ENCODE measurements around the gene MRPL46. TPM values are rescaled to one million over a fixed set of nuclear protein-coding genes. Genes with fewer than 3 reads are reported as not detected.

MRPL46 gene
- total RNA-seq, 4 donors from 2014 or later, result 23.3 to 43.5 (median 29.4) TPM

DNA sequence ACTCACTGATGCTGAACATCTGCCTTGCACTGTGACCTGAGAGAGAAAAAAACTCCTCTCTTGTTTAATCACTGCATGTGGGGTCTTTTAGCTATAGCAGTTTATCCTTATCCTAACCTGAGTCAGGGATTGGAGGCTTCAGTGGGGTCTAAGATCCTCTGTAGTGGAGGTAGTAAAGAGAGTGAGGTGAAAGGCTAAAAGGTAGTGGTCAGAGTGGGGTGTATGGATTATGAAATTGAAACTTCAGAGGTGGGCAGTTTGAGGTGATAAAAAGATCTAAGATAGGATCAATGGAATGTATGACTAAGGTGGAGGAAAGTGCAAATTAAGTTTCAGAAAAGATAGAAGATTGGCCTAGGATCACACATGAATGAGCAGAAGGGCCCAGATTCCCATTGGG lies 42.8 kb upstream of the MRPL46 start:
- no peaks in the 10 kb centered on the region for H3K9me3 ChIP-seq
- no peaks in the 10 kb centered on the region for H3K27me3 ChIP-seq
- peaks cover 0 to 71% (median 0%) of the 10 kb centered on the region in 3 donors for H3K36me3 ChIP-seq
- DNase-seq, result no peak
- no peaks in the 10 kb centered on the region for H3K4me1 ChIP-seq
- no peak overlapping the region for H3K27ac ChIP-seq
- intact Hi-C loops (cut with DNase I), result no loop called here
- TF ChIP-seq, protein P1, sequence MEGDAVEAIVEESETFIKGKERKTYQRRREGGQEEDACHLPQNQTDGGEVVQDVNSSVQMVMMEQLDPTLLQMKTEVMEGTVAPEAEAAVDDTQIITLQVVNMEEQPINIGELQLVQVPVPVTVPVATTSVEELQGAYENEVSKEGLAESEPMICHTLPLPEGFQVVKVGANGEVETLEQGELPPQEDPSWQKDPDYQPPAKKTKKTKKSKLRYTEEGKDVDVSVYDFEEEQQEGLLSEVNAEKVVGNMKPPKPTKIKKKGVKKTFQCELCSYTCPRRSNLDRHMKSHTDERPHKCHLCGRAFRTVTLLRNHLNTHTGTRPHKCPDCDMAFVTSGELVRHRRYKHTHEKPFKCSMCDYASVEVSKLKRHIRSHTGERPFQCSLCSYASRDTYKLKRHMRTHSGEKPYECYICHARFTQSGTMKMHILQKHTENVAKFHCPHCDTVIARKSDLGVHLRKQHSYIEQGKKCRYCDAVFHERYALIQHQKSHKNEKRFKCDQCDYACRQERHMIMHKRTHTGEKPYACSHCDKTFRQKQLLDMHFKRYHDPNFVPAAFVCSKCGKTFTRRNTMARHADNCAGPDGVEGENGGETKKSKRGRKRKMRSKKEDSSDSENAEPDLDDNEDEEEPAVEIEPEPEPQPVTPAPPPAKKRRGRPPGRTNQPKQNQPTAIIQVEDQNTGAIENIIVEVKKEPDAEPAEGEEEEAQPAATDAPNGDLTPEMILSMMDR (IDR thresholded peaks at IDR 0.05), result no peak
- TF ChIP-seq POLR2A (IDR thresholded peaks at IDR 0.05), result no peak
- H3K4me3 ChIP-seq, result no peak overlapping the region

DNA sequence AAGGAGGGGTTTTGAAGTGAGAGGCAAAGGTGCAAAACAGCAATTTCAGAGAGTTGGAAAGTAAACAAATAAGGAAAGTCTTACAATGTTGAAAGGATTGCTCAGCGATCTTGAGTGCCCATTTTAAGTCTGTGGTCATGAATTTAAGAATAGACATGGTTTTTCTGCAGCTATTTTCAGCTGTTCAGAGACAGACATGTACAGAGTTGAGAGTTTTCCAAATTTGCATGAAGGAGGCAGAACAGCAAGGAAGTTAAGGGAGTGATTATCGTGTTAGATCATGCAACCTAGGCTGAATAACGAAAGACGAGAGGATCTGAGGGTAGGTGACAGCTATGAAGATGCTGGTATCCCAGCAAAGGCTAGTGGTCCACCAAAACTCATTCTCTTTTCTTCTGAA lies 42.1 kb upstream of the MRPL46 start:
- no peak for TF ChIP-seq POLR2A (IDR thresholded peaks at IDR 0.05)
- TF ChIP-seq, protein P1 (IDR thresholded peaks at IDR 0.05), result no peak
- Histone ChIP-seq H3K27ac (no peak overlapping the region), H3K36me3 (peaks cover 0 to 76% (median 0%) of the 10 kb centered on the region in 3 donors), H3K27me3 (no peaks in the 10 kb centered on the region), H3K9me3 (no peaks in the 10 kb centered on the region), H3K4me1 (no peaks in the 10 kb centered on the region), H3K4me3 (no peak overlapping the region)
- intact Hi-C loops (cut with DNase I), result no loop called here
- WGBS, 2 donors, result 81 to 94% methylated on average over 4 of the region's 4 CpGs
- no peak for DNase-seq

DNA sequence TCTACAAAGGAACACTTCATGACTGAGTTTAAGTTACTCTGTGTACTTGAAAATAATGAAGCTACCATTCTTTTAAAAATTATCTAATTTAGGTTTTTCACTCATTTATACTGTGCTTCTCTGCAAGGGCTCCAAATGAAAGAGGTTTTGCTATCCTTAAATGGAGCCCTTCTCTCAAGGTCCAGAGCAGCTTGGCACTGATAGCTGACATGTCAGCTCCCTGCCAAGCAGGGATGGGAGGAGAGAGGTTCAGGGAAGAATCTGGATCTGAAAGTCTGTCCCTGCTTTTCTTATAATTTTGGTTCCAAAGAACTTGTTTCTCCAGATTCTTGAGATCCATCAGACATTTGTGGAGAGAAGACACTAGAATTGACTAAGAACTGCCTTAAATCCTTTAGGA lies 39.4 kb upstream of the MRPL46 start:
- no peaks in the 10 kb centered on the region for H3K4me1 ChIP-seq
- intact Hi-C loops (cut with DNase I), result no loop called here
- no peak overlapping the region for H3K27ac ChIP-seq
- peaks cover 0 to 65% (median 0%) of the 10 kb centered on the region in 3 donors for H3K36me3 ChIP-seq
- TF ChIP-seq, protein P1 (IDR thresholded peaks at IDR 0.05), result no peak
- TF ChIP-seq POLR2A (IDR thresholded peaks at IDR 0.05), result no peak
- no peaks in the 10 kb centered on the region for H3K27me3 ChIP-seq
- no peak for DNase-seq
- H3K4me3 ChIP-seq, result no peak overlapping the region
- H3K9me3 ChIP-seq, result no peaks in the 10 kb centered on the region

DNA sequence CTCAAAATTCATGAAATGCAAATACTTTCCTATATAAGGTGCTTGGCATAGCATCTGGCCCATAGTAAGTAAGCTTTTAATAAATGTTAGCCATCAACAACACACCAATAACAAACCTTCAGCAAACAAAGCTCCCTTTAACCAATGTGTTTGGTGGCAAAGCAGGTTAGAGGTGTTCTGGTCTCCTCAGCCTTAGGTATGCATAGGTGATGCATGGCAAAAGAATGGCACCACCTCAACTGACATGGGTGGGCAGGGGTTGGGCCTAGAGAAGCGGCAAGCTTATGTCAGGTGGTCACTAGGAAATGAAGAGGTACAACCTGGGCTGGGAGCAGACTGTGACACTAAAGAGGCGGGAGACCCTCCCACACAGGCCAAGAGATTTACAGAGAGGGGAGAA lies 38.5 kb upstream of the MRPL46 start:
- intact Hi-C loops (cut with DNase I), result no loop called here
- WGBS, 2 donors, result 96 to 100% methylated on average over 2 of the region's 2 CpGs
- no peak for DNase-seq
- Histone ChIP-seq H3K4me3 (no peak overlapping the region), H3K4me1 (no peaks in the 10 kb centered on the region), H3K27ac (no peak overlapping the region), H3K36me3 (peaks cover 0 to 56% (median 0%) of the 10 kb centered on the region in 3 donors), H3K27me3 (no peaks in the 10 kb centered on the region), H3K9me3 (no peaks in the 10 kb centered on the region)
- no peak for TF ChIP-seq POLR2A (IDR thresholded peaks at IDR 0.05)
- TF ChIP-seq, protein P1 (IDR thresholded peaks at IDR 0.05), result no peak

DNA sequence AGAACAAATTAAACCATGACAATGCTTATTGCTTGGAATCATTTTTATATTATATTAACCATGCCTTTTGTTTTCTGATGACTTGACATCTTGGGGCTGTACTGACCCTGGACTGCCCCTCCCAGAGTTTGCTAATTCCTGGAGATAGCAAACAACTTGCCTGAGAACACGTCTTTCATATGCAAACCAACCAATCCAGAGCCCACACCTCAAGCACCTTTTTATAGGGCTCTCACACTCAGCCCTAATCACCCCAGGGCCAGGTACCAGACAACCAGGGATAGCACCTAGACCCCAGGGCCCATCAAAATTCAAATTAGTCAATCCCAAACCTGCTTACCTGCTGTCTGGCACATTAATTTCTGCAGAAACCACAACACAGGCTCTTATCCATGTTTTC lies 37.3 kb upstream of the MRPL46 start:
- no peak for TF ChIP-seq POLR2A (IDR thresholded peaks at IDR 0.05)
- TF ChIP-seq, protein P1 (IDR thresholded peaks at IDR 0.05), result no peak
- peaks cover 0 to 43% (median 0%) of the 10 kb centered on the region in 3 donors for H3K36me3 ChIP-seq
- WGBS, 2 donors, result 75 to 82% methylated on average over 1 of the region's 1 CpG
- no peak for DNase-seq
- H3K27me3 ChIP-seq, result no peaks in the 10 kb centered on the region
- H3K4me3 ChIP-seq, result no peak overlapping the region
- intact Hi-C loops (cut with DNase I), result no loop called here
- no peak overlapping the region for H3K27ac ChIP-seq
- no peaks in the 10 kb centered on the region for H3K4me1 ChIP-seq
- H3K9me3 ChIP-seq, result no peaks in the 10 kb centered on the region
